ENCODE data around the gene CABLES1. TPM values are rescaled to one million over a fixed set of nuclear protein-coding genes. Genes with fewer than 3 reads are reported as not detected.

CABLES1 gene
- total RNA-seq, 4 donors from 2014 or later, result 8.5 to 12.6 (median 9.2) TPM

DNA sequence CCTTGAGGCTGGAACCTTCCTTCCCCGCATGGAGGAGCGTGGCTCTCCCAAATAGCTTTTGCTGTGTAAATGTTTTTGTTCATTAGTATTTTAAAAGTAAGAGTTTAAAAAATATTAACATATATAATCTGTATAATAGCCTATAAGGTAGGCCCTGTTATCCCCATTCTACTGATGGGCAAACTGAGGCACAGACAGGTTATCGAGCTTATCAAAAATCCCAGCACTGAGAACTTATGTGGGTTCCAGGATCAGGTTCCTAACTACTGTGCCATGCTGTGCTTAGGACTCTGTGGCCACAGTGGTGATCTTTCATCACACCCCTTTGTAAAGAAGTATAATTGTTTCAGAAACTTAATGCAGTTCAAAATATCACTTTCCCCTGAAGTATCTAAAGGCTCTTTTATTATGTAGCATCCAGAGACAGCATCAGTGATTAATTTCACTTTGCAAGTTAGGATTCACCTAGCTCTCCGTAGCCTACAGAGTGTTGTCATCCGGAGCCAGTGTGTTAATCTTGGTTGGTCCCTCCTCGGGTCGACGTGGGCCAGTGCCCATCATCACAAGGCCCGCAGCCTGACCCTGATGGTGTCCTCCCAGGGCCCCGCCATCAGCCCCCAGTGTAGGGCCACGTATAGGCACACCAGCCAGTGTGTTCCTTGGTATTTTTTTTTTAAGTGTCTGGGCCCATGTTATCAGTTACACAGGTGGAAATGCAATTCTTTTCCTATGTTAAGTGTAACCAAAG, 28.7 kb downstream of the CABLES1 start:
- no peak for TF ChIP-seq POLR2A (IDR thresholded peaks at IDR 0.05)
- TF ChIP-seq, protein P1, sequence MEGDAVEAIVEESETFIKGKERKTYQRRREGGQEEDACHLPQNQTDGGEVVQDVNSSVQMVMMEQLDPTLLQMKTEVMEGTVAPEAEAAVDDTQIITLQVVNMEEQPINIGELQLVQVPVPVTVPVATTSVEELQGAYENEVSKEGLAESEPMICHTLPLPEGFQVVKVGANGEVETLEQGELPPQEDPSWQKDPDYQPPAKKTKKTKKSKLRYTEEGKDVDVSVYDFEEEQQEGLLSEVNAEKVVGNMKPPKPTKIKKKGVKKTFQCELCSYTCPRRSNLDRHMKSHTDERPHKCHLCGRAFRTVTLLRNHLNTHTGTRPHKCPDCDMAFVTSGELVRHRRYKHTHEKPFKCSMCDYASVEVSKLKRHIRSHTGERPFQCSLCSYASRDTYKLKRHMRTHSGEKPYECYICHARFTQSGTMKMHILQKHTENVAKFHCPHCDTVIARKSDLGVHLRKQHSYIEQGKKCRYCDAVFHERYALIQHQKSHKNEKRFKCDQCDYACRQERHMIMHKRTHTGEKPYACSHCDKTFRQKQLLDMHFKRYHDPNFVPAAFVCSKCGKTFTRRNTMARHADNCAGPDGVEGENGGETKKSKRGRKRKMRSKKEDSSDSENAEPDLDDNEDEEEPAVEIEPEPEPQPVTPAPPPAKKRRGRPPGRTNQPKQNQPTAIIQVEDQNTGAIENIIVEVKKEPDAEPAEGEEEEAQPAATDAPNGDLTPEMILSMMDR (IDR thresholded peaks at IDR 0.05), result no peak
- DNase-seq, result no peak
- Histone ChIP-seq H3K4me3 (no peak overlapping the region), H3K36me3 (no peaks in the 10 kb centered on the region), H3K4me1 (no peaks in the 10 kb centered on the region), H3K9me3 (no peaks in the 10 kb centered on the region), H3K27ac (no peak overlapping the region), H3K27me3 (no peaks in the 10 kb centered on the region)
- intact Hi-C loops (cut with DNase I; ENCODE audit: low total_unique reads), result no loop called here

DNA sequence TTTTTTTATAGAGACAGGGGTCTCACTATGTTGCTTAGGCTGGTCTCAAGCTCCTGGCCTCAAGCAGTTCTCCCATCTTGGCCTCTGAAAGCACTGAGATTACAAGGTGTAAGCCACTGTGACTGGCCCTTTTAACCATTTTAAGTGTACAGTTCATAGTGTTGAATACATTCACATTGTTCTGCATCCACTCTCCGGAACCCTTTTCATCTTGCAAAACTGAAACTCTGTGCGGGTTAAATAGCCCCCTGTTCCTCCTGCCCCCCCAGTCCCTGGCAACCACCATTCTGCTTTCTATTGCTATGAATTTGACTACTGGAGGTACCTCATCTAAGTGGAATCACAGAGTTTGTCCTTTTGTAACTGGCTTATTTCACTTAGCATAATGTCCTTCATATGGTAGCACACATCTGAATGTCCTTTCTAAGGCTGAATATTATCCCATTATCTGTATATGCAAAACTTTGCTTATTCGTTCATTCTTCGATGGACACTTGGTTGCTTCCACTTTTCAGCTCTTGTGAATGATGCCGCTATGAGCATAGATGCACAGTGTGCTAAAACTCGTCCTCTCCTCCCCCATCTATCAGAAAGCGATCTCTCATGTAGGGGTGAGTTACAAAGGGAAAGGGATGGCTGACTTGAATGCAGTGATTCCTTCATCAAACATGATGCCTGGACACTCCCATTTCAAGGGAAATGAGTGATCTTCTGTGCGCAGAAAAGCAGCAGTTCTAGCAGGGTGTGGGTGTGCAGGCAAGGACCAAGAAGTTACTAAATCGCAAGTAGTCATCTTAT, 30.2 kb downstream of the CABLES1 start:
- H3K36me3 ChIP-seq, result no peaks in the 10 kb centered on the region
- no peaks in the 10 kb centered on the region for H3K27me3 ChIP-seq
- no peaks in the 10 kb centered on the region for H3K9me3 ChIP-seq
- no peak overlapping the region for H3K27ac ChIP-seq
- no peak for DNase-seq
- intact Hi-C loops (cut with DNase I; ENCODE audit: low total_unique reads), result no loop called here
- TF ChIP-seq, protein P1 (IDR thresholded peaks at IDR 0.05), result no peak
- no peak for TF ChIP-seq POLR2A (IDR thresholded peaks at IDR 0.05)
- H3K4me1 ChIP-seq, result no peaks in the 10 kb centered on the region
- no peak overlapping the region for H3K4me3 ChIP-seq

DNA sequence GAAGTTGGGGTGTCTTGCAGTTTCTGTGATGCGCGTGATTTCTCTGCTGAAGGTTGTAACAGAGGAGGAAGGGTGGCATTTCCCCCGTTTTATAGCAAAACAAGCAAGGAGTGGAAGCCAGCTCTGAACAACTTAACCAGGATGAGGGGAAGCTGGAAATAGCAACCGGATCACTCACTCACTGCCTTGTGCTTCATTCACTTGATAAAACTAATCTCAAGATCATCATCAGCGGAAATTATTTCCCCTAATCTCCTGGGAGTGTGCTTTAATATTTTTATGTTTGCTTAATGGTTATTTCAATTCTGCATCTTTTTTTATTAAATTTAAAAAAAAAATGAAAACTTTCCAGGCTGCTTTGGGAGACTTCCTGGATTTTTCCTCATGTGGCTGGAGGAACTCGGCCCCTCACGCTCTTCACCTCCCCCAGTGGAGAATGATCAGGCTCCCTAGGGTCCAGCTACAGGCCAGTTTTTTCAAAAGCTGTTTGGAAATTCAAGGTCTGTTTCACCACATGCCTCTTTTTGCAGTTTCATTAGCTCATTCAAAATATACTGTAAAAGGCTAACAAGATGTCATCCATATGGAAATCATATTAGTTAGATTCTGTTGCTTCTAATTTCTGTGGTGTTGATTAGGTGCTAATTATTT, 31.7 kb downstream of the CABLES1 start:
- no peaks in the 10 kb centered on the region for H3K27me3 ChIP-seq
- intact Hi-C loops (cut with DNase I; ENCODE audit: low total_unique reads), result no loop called here
- TF ChIP-seq POLR2A (IDR thresholded peaks at IDR 0.05), result no peak
- TF ChIP-seq, protein P1 (IDR thresholded peaks at IDR 0.05), result no peak
- H3K4me1 ChIP-seq, result no peaks in the 10 kb centered on the region
- H3K27ac ChIP-seq, result peak overlapping the region in 1 of 2 donors; percentile 6
- no peaks in the 10 kb centered on the region for H3K36me3 ChIP-seq
- no peak for DNase-seq
- no peaks in the 10 kb centered on the region for H3K9me3 ChIP-seq
- no peak overlapping the region for H3K4me3 ChIP-seq

DNA sequence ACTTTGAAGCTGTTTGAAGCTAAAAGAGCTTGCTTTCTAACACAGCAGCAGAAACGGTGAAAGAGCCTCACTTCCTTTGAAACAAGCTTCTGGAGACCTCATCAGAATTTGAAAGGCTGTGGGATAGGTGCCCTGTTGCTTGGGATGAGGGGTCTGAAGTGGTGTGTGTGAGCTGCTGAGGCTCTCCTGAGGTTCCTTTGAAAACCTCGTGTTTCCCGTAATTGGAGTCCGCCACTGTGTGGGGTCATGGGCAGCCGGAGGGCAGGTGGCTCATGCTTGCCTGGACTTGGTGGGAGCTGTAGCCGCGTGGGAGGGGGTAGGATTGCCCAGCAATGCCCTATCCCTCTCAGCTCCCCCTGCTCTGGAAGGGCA, 34.4 kb downstream of the CABLES1 start:
- TF ChIP-seq, protein P1 (IDR thresholded peaks at IDR 0.05), result no peak
- TF ChIP-seq POLR2A (IDR thresholded peaks at IDR 0.05), result no peak
- DNase-seq, result no peak
- no peak overlapping the region for H3K4me3 ChIP-seq
- no peaks in the 10 kb centered on the region for H3K9me3 ChIP-seq
- no peaks in the 10 kb centered on the region for H3K4me1 ChIP-seq
- no peaks in the 10 kb centered on the region for H3K36me3 ChIP-seq
- no peaks in the 10 kb centered on the region for H3K27me3 ChIP-seq
- intact Hi-C loops (cut with DNase I; ENCODE audit: low total_unique reads), result no loop called here
- H3K27ac ChIP-seq, result no peak overlapping the region

DNA sequence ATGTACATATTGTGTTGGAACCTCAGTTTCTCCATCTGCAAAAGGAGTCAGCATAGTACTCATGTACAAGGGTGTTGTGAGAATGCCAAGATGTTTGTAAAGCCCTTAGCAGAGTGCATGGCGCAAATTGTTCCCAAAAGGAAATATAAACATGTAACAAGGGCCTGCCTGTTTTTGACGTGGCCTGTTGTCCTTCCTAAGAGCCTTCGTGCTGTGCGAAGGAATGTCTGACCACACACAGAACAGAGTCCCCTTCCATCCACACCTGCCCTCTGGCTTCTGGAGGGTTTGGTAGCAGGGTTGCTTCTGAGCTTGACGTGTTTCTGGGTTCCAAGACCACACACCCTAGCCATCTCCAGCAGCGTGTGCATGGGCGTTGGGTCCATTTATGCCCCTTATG, 34.9 kb downstream of the CABLES1 start:
- TF ChIP-seq POLR2A (IDR thresholded peaks at IDR 0.05), result no peak
- TF ChIP-seq, protein P1 (IDR thresholded peaks at IDR 0.05), result no peak
- no peaks in the 10 kb centered on the region for H3K4me1 ChIP-seq
- no peak overlapping the region for H3K27ac ChIP-seq
- H3K4me3 ChIP-seq, result no peak overlapping the region
- H3K9me3 ChIP-seq, result no peaks in the 10 kb centered on the region
- no peaks in the 10 kb centered on the region for H3K36me3 ChIP-seq
- no peaks in the 10 kb centered on the region for H3K27me3 ChIP-seq
- DNase-seq, result no peak
- intact Hi-C loops (cut with DNase I; ENCODE audit: low total_unique reads), result no loop called here

Measured in uterus (tissue), 4 donors.